NCI-H146 treated with DMSO at 0.1 percent for 48 hours (cell line): ENCODE results near the gene PSMA5.

Source experiments
- DNase-seq: peaks from one replicate; lab custom pipeline; 2025; ENCODE audit not compliant: unreplicated experiment; lab: John Stamatoyannopoulos, UW

PSMA5 gene

DNA sequence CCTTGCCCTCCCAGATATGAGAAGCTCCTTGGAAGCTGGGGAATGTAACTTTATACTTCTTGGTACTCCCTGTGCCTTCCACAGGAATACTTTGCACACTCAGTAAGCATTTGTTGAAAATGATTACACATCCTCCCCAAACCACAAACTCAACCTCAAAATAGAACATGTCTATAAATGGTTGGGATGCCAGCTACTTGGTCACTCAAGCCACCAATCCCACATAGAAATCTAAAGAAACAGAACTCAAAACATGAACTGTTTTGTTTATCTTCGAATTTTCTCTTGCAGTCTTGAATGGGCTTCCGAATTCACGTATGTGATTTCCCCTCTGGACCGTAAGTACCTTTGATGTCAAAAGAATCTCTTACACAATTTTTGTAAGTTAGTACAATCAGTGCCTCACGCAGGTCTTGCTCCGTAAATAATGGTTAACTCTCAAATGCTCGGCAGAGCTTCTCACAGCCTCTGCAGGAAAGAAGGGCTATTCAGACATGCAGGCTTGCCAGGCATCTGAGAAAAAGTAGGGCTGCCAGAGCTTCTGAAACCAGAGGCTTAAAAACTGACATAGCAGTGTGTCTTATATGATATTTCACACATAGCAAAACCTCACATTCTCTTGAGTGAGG, 55.4 kb downstream of the PSMA5 start:
- no peak for DNase-seq

DNA sequence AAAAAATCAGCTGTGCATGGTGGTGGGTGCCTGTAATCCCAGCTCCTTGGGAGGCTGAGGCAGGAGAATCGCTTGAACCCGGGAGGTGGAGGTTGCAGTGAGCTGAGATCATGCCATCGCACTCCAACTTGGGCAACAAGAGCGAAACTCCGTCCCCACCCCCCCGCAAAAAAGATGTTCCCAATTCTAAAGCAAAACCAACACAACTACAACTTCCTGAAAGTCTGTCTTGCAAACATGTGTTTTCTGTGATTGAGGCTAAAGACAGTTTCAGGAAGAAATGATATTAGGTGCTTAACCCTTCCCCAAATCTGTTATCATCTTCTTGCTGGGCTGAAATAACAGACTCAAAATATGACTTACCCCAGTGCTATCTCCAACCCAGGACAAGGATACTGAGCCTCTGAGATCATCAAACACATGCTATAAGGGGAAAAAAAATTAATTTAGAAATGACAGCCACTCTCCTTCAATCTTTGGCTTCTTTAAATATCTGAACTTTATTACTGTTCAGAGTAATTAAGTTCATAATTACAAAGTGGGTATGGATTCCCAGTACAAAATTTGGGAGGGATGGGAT, 57.0 kb downstream of the PSMA5 start:
- no peak for DNase-seq

- DNase-seq, result no peak
These were observed 57.8 kb downstream of the PSMA5 start for GRCh38 chr1:109368464-109368863.

GRCh38 chr1:109367626-109368025, 58.6 kb downstream of the PSMA5 start:
- no peak for DNase-seq

DNA sequence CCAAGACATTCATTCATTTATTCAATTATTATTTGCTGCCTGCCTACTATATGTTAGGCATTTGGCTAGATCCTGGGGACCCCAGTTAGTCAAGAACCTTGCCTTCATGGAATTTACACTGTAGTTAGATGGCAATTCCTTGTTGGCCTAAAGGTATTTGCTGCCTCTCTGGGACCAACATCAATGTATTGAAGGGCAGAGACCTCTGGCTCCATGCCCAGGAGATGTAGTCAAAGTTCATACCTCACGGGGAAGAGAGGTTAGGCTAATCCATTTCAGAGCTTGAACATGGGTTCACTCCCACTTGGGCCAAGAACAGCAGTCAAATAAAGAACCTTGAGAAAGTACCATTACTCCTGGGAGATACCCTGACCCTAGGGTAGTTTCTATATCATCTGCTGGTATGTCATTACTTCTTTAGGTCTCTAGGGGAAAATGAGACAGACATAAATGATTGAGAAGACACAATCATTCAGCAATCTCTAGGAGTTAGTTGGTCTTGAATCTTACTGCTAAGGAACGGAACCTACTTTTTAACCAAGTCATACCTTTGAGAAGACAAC, 60.5 kb downstream of the PSMA5 start:
- DNase-seq, result no peak

- DNase-seq, result no peak
These were observed 64.6 kb downstream of the PSMA5 start for GRCh38 chr1:109361649-109362048.

DNA sequence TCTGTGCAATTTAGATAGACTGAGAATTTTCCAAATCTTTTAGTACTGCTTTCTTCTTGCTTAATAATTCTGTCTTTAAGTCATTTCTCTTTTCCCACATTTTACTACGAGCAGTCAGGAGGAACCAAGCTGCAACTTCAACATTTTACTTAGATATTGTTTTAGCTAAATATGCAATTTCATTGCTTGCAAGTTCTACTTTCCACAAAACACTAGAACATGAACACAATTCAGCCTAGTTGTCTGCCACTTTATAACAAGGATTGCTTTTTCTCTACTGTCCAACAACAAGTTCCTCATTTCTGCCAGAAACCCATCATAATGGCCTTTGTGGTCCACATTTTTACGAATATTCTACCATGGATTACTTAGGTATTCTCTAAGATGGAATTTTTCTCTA, 65.2 kb downstream of the PSMA5 start:
- DNase-seq, result no peak

DNA sequence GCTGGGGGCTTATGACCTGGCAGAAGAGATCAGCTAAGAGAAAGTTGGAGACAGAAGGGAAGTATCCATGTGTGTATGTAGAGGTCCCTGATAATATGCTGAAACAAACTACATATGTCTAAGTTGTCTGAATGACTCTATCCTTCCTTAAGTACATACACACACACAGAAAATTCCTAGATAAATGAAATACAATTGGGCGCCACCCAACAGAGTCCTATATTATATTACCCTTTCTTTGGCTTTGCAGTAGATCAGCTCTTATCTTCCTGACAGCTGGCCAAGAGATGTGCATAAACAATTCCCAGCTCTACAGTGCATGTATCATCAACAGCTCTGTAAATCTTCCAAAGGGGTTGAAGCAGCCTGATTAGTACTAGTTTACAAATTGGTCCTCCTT, 68.6 kb downstream of the PSMA5 start:
- DNase-seq, result no peak

GRCh38 chr1:109356915-109357314, 69.3 kb downstream of the PSMA5 start:
- DNase-seq, result no peak

- no peak for DNase-seq
These were observed 69.7 kb downstream of the PSMA5 start for GRCh38 chr1:109356505-109356904.

DNA sequence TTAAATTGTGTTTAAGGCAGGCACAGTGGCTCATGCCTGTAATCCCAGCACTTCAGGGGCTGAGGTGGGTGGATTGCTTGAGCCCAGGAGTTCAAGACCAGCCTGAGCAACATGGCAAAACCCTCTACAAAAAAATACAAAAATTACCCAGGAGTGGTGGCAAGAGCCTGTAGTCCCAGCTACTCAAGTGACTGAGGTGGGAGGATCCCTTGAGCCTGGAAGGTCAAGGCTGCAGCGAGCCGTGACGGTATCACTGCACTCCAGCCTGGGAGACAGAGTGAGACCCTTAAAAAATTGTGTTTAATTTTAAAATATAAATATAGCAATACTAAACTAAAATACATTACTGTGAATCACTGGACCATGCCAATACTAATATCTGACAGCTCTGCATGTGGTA, 71.3 kb downstream of the PSMA5 start:
- no peak for DNase-seq

DNA sequence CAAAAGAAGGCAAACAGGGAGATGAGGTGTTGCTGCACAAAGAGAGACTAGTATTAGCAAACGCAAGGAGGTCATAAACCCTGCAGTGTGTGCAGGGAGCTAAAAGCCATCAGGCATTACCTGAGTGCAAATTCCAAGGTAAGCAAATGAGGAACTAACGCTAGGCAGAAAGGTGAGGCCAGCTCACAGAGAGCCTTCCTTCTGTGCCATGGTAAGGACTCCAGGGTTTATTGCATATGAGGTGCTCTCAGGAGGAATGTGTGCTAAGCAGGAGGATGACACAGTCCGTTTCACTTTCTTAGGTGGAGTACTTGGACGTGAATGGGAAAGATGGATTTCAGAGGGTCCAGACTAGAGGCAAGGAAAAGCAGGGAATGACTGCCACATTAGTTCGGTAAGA, 74.8 kb downstream of the PSMA5 start:
- DNase-seq, result no peak

GRCh38 chr1:109350655-109351054, 75.6 kb downstream of the PSMA5 start:
- DNase-seq, result no peak

- DNase-seq, result no peak
These were observed 76.1 kb downstream of the PSMA5 start for GRCh38 chr1:109350182-109350581.
